ENCODE data around the gene KAT5.
A peak's percentile ranks its signal among the peaks of the same experiment; 100 is the strongest.

KAT5 gene

GRCh38 chr11:65716302-65716701, 4.2 kb downstream of the KAT5 start:
- H3K9me3 ChIP-seq (ENCODE audit: control insufficient read depth, insufficient read depth, low read length): no peaks in the 10 kb centered on the region
- H3K27me3 ChIP-seq (ENCODE audit: control insufficient read depth, low read length): no peaks in the 10 kb centered on the region
- H3K27ac ChIP-seq (ENCODE audit: low read depth, low read length): no peak overlapping the region
- no peaks in the 10 kb centered on the region for H3K9me2 ChIP-seq (replicated peaks; ENCODE audit: control insufficient read depth, low read length)
- TF ChIP-seq EZH2phosphoT487 (IDR thresholded peaks at IDR 0.05; ENCODE audit: borderline replicate concordance, low read length) (no peak), CTCF (IDR thresholded peaks at IDR 0.05; ENCODE audit: low read depth, low read length, poor library complexity, severe bottlenecking) (no peak)
- H3K4me1 ChIP-seq (ENCODE audit: control insufficient read depth, low read length): peaks cover 28% of the 10 kb centered on the region
- H3K4me2 ChIP-seq (ENCODE audit: low read length): no peak overlapping the region
- H3F3A ChIP-seq (ENCODE audit: control insufficient read depth, insufficient read depth): no peaks in the 10 kb centered on the region
- no peak overlapping the region for H3K4me3 ChIP-seq (ENCODE audit: low read length)
- H3K79me2 ChIP-seq (ENCODE audit: control insufficient read depth, low read length): peaks cover 51% of the 10 kb centered on the region
- no peaks in the 10 kb centered on the region for H4K20me1 ChIP-seq (ENCODE audit: control insufficient read depth, insufficient read depth, low read depth, low read length)
- H3K36me3 ChIP-seq (ENCODE audit: control insufficient read depth, low read length): peaks cover 75% of the 10 kb centered on the region

DNA sequence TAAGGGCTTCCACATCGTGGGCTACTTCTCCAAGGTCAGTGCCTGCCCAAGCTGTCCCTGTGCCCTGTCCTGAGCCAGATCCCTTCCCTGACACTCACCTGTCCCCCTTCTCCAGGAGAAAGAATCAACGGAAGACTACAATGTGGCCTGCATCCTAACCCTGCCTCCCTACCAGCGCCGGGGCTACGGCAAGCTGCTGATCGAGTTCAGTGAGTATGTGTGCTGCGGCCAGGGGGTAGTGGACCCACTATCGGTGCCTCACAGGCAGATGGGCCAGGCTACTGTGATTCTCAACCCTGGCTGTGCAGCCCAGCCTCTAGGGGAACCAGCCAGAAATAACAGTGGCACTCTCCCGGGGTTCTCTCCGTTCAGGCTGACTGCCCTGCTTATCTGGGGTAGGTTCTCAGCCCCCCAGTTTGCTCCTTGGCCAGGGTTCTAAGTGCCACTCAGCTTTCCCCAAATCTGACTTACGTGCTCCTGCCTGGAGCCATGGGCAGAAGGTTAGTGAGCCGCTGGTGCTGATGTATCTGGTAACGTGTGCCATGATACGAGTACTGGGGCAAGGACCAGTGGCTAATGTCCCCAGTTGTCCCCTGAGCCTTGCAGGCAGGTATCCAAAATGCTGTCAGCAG, 4.8 kb downstream of the KAT5 start:
- H3K79me2 ChIP-seq (ENCODE audit: control insufficient read depth, low read length): peaks cover 51% of the 10 kb centered on the region
- H3K4me2 ChIP-seq (ENCODE audit: low read length): no peak overlapping the region
- TF ChIP-seq CTCF (IDR thresholded peaks at IDR 0.05; ENCODE audit: low read depth, low read length, poor library complexity, severe bottlenecking): no peak
- no peak for TF ChIP-seq EZH2phosphoT487 (IDR thresholded peaks at IDR 0.05; ENCODE audit: borderline replicate concordance, low read length)
- H4K20me1 ChIP-seq (ENCODE audit: control insufficient read depth, insufficient read depth, low read depth, low read length): no peaks in the 10 kb centered on the region
- H3K4me3 ChIP-seq (ENCODE audit: low read length): no peak overlapping the region
- no peaks in the 10 kb centered on the region for H3F3A ChIP-seq (ENCODE audit: control insufficient read depth, insufficient read depth)
- no peaks in the 10 kb centered on the region for H3K27me3 ChIP-seq (ENCODE audit: control insufficient read depth, low read length)
- no peaks in the 10 kb centered on the region for H3K9me3 ChIP-seq (ENCODE audit: control insufficient read depth, insufficient read depth, low read length)
- peaks cover 31% of the 10 kb centered on the region for H3K4me1 ChIP-seq (ENCODE audit: control insufficient read depth, low read length)
- H3K36me3 ChIP-seq (ENCODE audit: control insufficient read depth, low read length): peaks cover 75% of the 10 kb centered on the region
- H3K27ac ChIP-seq (ENCODE audit: low read depth, low read length): no peak overlapping the region
- no peaks in the 10 kb centered on the region for H3K9me2 ChIP-seq (replicated peaks; ENCODE audit: control insufficient read depth, low read length)

GRCh38 chr11:65717906-65718305, 5.9 kb downstream of the KAT5 start:
- H3K79me2 ChIP-seq (ENCODE audit: control insufficient read depth, low read length): peaks cover 47% of the 10 kb centered on the region
- TF ChIP-seq EZH2phosphoT487 (IDR thresholded peaks at IDR 0.05; ENCODE audit: borderline replicate concordance, low read length): no peak
- no peak for TF ChIP-seq CTCF (IDR thresholded peaks at IDR 0.05; ENCODE audit: low read depth, low read length, poor library complexity, severe bottlenecking)
- H3K27ac ChIP-seq (ENCODE audit: low read depth, low read length): no peak overlapping the region
- peak overlapping the region; percentile 84 for H3K4me2 ChIP-seq (ENCODE audit: low read length)
- peak overlapping the region; percentile 16; the same call in 1 of the 2 replicates for H3K4me3 ChIP-seq (ENCODE audit: low read length)
- H3K9me2 ChIP-seq (replicated peaks; ENCODE audit: control insufficient read depth, low read length): no peaks in the 10 kb centered on the region
- peaks cover 5% of the 10 kb centered on the region; the same call in 1 of the 2 replicates for H3F3A ChIP-seq (ENCODE audit: control insufficient read depth, insufficient read depth)
- no peaks in the 10 kb centered on the region for H3K9me3 ChIP-seq (ENCODE audit: control insufficient read depth, insufficient read depth, low read length)
- no peaks in the 10 kb centered on the region for H3K27me3 ChIP-seq (ENCODE audit: control insufficient read depth, low read length)
- H3K36me3 ChIP-seq (ENCODE audit: control insufficient read depth, low read length): peaks cover 71% of the 10 kb centered on the region
- H3K4me1 ChIP-seq (ENCODE audit: control insufficient read depth, low read length): peaks cover 27% of the 10 kb centered on the region
- H4K20me1 ChIP-seq (ENCODE audit: control insufficient read depth, insufficient read depth, low read depth, low read length): no peaks in the 10 kb centered on the region
